ENCODE measurements around the gene ZNF385D. TPM values are rescaled to one million over a fixed set of nuclear protein-coding genes. Genes with fewer than 3 reads are reported as not detected.

The ZNF385D gene
- total and polyA plus RNA-seq, 2 experiments from 2014 or later = 2.7 to 12.3 TPM

GRCh38 chr3:21644268-21644667, 106.7 kb downstream of the ZNF385D start:
- H3K27ac ChIP-seq (ENCODE audit: low read depth) = no peak overlapping the region
- no peaks in the 10 kb centered on the region for H3K27me3 Mint-ChIP-seq (ENCODE audit: insufficient read depth, low read depth, poor library complexity)
- H3K27me3 ChIP-seq (ENCODE audit: insufficient read depth) = no peaks in the 10 kb centered on the region
- no peak overlapping the region for H3K27ac Mint-ChIP-seq
- H3K36me3 ChIP-seq (ENCODE audit: insufficient read depth) = no peaks in the 10 kb centered on the region
- H3K4me1 Mint-ChIP-seq = peaks cover 19% of the 10 kb centered on the region
- DNase-seq (ENCODE audit: low spot score) (no peak), ATAC-seq (no peak)
- peaks cover 3% of the 10 kb centered on the region; the same call in 1 of the 2 replicates for H3K4me1 ChIP-seq (ENCODE audit: insufficient read depth)
- H3K4me3 Mint-ChIP-seq = no peak overlapping the region
- TF ChIP-seq ZNF331 (CRISPR knock-in tag; IDR thresholded peaks at IDR 0.05; ENCODE audit: low read depth) = no peak
- TF ChIP-seq ZNF462 (CRISPR knock-in tag; IDR thresholded peaks at IDR 0.05) = no peak
- no peak for TF ChIP-seq CTCF (conservative IDR thresholded peaks at IDR 0.05; ENCODE audit: low read depth in 2 of 2)
- H3K79me2 ChIP-seq (replicated peaks; ENCODE audit: insufficient read depth) = no peaks in the 10 kb centered on the region
- H3K4me2 ChIP-seq = no peak overlapping the region
- H3K4me3 ChIP-seq = no peak overlapping the region
- H3F3A ChIP-seq (replicated peaks; ENCODE audit: low read depth) = no peaks in the 10 kb centered on the region
- H3K36me3 Mint-ChIP-seq (ENCODE audit: low read depth) = peaks cover 11% of the 10 kb centered on the region
- H4K20me1 ChIP-seq (replicated peaks; ENCODE audit: insufficient read depth) = no peaks in the 10 kb centered on the region
- peaks cover 10% of the 10 kb centered on the region for H3K9me3 Mint-ChIP-seq
- no peaks in the 10 kb centered on the region for H3K9me2 ChIP-seq (ENCODE audit: insufficient read depth)
- H2AFZ ChIP-seq = no peak overlapping the region

DNA sequence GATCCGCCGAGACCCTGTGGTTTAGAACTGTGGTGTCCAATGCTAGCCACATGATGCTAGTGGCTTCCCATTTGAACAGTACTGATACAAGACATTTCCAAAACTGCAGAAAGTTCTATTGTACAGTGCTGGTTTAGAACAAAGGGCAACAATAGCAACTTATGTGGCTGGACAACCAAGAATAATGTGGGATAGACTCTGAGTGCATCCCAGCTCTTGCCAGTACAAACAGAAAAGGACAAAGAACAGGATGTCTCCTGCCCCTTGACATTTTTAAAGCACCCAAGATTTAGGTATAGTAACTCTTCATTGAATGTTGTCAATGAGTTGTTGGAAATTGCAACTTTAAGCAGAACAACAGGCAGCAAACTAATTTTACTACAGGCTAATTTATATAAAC, 107.3 kb downstream of the ZNF385D start:
- H3F3A ChIP-seq (replicated peaks; ENCODE audit: low read depth) = no peaks in the 10 kb centered on the region
- no peak overlapping the region for H2AFZ ChIP-seq
- peaks cover 24% of the 10 kb centered on the region for H3K4me1 Mint-ChIP-seq
- H3K36me3 ChIP-seq (ENCODE audit: insufficient read depth) = no peaks in the 10 kb centered on the region
- no peaks in the 10 kb centered on the region for H3K79me2 ChIP-seq (replicated peaks; ENCODE audit: insufficient read depth)
- H3K4me2 ChIP-seq = no peak overlapping the region
- DNase-seq (ENCODE audit: low spot score) (no peak), ATAC-seq (no peak)
- peaks cover 11% of the 10 kb centered on the region for H3K36me3 Mint-ChIP-seq (ENCODE audit: low read depth)
- no peak for TF ChIP-seq ZNF462 (CRISPR knock-in tag; IDR thresholded peaks at IDR 0.05)
- H4K20me1 ChIP-seq (replicated peaks; ENCODE audit: insufficient read depth) = no peaks in the 10 kb centered on the region
- no peak overlapping the region for H3K27ac ChIP-seq (ENCODE audit: low read depth)
- H3K4me3 Mint-ChIP-seq = no peak overlapping the region
- no peak overlapping the region for H3K4me3 ChIP-seq
- H3K4me1 ChIP-seq (ENCODE audit: insufficient read depth) = peaks cover 3% of the 10 kb centered on the region; the same call in 1 of the 2 replicates
- peaks cover 10% of the 10 kb centered on the region for H3K9me3 Mint-ChIP-seq
- no peaks in the 10 kb centered on the region for H3K27me3 ChIP-seq (ENCODE audit: insufficient read depth)
- H3K9me2 ChIP-seq (ENCODE audit: insufficient read depth) = no peaks in the 10 kb centered on the region
- H3K27me3 Mint-ChIP-seq (ENCODE audit: insufficient read depth, low read depth, poor library complexity) = no peaks in the 10 kb centered on the region
- no peak overlapping the region for H3K27ac Mint-ChIP-seq

Data from GM23338 (cell line).